H1 (cell line): ENCODE results near the gene SATL1. TPM values are rescaled to one million over a fixed set of nuclear protein-coding genes. Genes with fewer than 3 reads are reported as not detected.

ENCODE experiments used
- SAP30 ChIP-seq: fragments of 300-600 bp; sonication (generic); IDR thresholded peaks from 2 replicates; pipeline ENCODE4 v1.7.1; 2012; ENCODE audit warnings: low read length, moderate library complexity, mild to moderate bottlenecking, inconsistent platforms; ENCODE audit not compliant: insufficient read depth, insufficient replicate concordance
- polyA plus RNA-seq, 7 experiments: library from polyadenylated mRNA; depleted of rRNA in 3 of 7; stranded (reverse) in 5 of 7; unstranded in 2 of 7; fragments of >200 nt in 5 of 7; fragments of 200-250 nt in 2 of 7; gene quantifications; 1 replicate in 5 of 7; 2 replicates in 1 of 7; 4 replicates in 1 of 7; pipeline versions ENCODE4 v1.2.1 to v1.2.3, GENCODE V29; 2011 to 2013; ENCODE audit warnings: missing spikeins in 2 of 7, mixed read lengths in 2 of 7
- total RNA-seq: library from RNA; stranded (reverse); fragmentation: NEBNext Ultra II Directional; extraction: Animal tissue kit (Norgen Biotek cat#: 25700); gene quantifications from 2 replicates; pipeline ENCODE4 v1.2.1, GENCODE V29; 2021
- TF ChIP-seq, protein P1 (sequence below): IDR thresholded peaks from 2 replicates; pipeline ENCODE4 v1.6.1; 2012; ENCODE audit warnings: low read length, inconsistent platforms
- TF ChIP-seq, protein P2 (sequence below): IDR thresholded peaks from 2 replicates; pipeline ENCODE4 v1.6.1; 2011; ENCODE audit warnings: low read length, improper control_type of control experiment

SATL1 gene
- total and polyA plus RNA-seq, 2 of the 8 experiments (the other 6 are each of a cell fraction or from before 2014, with no cell fraction given), result 0.06 to 0.17 TPM

DNA sequence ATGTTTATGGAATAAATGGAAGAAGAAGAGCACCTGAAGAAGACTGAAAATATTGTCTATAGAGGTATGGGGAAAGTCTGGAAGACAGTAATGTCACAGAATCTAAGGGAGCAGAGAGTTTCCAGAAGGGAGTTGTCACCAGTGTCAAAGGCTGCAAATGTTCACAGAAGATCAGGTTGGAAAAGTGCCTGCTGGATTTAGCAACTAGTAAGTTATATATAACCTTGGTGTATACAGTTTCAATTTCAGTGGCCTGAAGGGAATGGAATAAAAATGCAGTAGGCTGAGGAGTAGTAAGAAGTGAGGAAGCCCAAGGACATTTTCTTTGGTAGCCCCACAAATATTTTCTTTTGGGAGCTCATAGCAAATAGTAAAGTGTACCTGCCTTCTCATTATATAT lies 107.2 kb downstream of the SATL1 start (continued):
- TF ChIP-seq, protein P1, sequence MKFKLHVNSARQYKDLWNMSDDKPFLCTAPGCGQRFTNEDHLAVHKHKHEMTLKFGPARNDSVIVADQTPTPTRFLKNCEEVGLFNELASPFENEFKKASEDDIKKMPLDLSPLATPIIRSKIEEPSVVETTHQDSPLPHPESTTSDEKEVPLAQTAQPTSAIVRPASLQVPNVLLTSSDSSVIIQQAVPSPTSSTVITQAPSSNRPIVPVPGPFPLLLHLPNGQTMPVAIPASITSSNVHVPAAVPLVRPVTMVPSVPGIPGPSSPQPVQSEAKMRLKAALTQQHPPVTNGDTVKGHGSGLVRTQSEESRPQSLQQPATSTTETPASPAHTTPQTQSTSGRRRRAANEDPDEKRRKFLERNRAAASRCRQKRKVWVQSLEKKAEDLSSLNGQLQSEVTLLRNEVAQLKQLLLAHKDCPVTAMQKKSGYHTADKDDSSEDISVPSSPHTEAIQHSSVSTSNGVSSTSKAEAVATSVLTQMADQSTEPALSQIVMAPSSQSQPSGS, result no peak
- TF ChIP-seq SAP30, result no peak
- TF ChIP-seq, protein P2, sequence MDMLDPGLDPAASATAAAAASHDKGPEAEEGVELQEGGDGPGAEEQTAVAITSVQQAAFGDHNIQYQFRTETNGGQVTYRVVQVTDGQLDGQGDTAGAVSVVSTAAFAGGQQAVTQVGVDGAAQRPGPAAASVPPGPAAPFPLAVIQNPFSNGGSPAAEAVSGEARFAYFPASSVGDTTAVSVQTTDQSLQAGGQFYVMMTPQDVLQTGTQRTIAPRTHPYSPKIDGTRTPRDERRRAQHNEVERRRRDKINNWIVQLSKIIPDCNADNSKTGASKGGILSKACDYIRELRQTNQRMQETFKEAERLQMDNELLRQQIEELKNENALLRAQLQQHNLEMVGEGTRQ, result no peak
